GM21447 (cell line): ENCODE data around the gene NPAS3.

Experiments used
- ATAC-seq: cut with Tn5 transposase; IDR thresholded peaks from one replicate; pipeline ENCODE4 v1.9.1; 2021; ENCODE audit not compliant: unreplicated experiment

NPAS3 gene

DNA sequence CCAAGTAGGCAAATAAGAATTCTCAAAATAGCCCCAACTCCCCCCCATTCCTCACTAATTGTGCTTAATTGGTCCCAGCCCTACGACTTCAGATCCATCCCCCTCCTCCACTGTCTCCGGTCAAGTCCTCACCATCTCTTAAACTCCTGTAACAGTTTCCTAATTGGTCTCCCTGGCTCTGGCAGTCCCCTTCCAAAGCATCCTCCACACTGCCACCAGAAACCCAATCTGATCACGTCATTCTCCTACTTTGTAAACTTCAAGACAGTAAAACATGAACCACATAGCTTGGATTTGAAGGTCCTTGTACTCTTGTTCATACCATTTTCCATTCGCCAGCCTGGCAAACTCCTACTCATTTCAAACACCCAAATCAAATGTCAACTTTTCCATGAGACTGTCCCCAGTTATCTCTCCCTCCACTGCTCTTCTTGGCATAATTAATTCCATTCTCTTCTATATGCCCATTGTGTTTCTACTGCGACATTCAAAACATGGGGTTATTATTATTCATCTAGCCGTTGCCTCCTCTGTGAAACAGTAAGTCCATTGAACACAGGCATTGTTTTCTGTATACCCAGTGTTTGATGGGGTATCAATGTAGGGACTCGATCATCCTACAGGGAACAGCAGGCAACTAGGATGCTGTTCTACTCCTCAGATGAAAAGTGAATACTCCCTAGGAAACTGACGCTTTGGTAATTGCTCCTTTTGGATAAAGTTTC is 907.6 kb downstream of the NPAS3 start:
- ATAC-seq, result no peak

DNA sequence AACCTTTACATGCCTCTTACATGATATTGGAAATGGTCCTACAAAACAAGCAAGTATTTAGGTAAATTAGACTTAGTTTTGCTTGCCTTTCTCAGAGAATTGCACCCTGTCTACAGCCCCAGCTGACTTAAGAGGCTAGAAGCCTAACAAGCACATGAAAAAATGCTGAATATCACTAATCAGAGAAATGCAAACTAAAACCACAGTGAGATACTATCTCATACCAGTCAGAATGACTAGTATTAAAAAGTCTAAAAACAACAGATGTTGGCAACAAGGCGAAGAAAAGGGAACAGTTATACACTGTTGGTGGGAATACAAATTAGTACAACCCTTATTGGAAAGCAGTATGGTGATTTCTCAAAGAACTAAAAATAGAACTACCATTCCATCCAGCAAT is 908.4 kb downstream of the NPAS3 start:
- no peak for ATAC-seq

DNA sequence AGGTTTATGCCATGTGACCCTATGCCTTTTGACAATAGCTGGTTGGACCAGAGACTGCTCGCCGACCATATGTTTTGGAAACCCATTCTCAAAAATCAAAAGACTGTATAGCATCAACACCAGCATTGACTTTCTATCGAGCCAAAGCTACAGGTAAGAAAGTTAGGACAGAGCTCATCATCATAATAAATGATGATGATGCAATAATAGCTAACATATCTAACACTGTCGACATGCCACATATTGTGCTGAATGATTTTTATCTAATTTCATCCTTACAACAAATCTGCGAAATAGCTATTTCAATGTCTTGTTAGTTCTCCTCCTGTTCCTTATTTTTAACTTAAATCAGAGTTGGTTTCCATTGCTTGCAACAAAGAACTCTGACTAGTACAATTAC is 909.3 kb downstream of the NPAS3 start:
- no peak for ATAC-seq

DNA sequence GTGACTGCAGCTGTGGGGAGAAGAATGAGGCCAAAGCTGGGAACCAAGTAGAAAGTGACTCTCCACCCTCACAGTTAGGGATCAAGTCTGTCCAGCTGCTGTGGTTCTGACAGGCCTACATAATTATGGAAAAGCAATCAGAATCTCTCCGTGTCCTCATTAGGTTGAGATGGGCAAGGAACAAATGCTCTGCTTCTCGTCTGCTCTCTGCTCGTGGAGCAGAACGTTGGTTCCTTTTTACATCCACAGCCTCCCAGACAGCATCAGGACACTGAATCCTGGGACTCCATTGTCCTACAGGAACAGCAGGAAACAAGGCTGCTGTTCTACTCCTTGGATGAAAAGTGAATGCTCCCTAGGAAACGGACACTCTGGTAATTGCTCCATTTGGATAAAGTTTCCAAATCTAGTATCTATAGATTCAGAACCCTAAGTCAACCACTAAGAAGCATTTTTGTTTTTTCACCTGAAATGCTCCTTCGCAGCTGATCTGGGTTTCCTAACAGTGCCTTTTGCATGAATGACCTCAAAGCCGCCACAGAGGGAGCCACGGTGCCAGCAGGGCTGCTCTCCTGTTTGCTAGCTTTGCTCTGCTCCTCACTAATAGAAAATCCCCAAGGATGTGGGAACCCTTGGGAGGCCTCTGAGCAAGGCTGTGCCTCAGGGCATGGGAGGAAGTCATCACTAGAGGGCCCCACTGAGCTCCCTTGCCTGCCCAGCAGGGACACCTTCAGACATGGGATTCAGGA is 910.2 kb downstream of the NPAS3 start:
- ATAC-seq, result no peak

DNA sequence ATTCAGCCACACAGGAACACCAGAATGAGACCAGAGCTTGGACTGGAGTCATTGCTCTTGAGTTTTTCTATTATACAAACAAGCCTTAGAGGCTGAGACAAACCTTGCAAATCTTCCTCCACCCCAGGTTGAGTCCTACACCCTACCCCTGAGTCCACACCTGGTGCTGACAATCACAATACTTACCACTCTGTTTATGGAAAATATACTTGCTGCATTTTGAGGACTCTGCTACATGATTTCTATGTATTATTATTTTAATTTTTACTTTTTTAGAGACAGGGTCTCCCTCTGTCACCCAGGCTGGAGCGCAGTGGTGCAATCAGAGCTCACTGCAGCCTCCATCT is 910.7 kb downstream of the NPAS3 start:
- ATAC-seq, result no peak

DNA sequence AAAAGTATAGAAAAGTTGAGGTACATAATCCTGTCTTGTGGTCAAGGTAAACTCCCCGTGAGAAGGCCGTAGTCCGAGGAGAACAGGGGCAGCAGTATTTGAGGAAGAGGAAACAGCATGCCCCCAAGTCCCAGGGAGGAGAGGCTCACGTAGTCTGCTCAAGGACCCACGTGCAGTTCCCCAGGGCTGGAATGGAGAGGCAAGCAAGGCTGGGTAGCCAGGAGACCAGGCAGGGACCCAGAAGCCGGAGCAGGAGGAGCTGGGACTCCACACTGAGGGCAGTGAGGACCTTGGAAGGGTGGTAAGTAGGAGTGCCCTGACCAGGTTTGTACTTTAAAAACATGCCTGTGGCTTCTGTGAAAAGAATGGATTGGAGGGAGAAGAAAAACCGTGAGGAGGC is 912.1 kb downstream of the NPAS3 start:
- ATAC-seq, result no peak

DNA sequence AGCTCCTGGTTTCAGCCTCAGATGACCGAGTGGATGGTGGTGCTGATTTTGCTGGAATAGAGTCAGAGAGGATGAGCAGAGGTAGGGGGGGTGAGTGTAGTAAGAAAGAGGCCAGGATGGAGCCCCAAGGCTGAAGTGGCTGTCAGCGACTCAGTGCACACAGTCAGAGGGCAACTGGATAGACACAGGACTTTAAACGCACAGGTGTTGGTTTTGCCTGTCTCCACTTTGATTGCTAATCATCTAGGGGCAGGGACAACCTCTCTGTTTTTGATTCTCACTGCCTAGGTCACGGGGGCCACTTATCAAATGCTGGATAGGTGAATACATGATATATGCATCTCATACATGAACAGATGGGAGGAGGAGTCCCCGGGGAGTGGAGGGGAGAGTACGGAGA is 912.7 kb downstream of the NPAS3 start:
- no peak for ATAC-seq

DNA sequence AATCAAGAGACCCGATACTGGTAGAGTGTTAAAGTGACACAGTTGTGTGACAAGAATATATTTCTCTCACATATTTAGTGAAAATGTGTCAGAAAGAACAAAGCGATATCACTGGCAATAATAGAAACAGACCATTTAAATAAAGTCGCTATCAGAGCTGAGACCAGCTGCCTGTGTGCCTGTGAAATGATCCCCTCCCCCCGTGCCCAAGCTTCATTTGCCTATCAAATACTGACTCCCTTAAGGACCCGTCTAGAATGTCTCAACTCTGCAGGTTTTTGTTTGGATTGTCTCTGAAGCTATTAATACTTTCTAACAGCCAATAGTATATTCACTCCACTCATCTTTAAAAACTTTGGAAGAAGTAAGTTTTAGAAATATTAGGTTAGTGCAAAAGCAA is 913.3 kb downstream of the NPAS3 start:
- ATAC-seq, result no peak
